Endothelial cell of umbilical vein (primary cell): ENCODE data around the gene ZNF821. TPM values are rescaled to one million over a fixed set of nuclear protein-coding genes. Genes with fewer than 3 reads are reported as not detected.

ENCODE experiments used
- BruUV-seq: library from RNA; stranded (reverse); fragments of 400-500 nt; replicated peaks from 2 replicates; lab custom pipeline; 2021; lab: Mats Ljungman, UMichigan
- CTCF ChIA-PET: fragments of 300-600, 350-600 bp; sonication (Branson Sonifier 250); formaldehyde crosslinking; loops from one replicate; lab custom pipeline; 2021; ENCODE audit warnings: antibody characterized with exemption, inconsistent platforms; lab: Charles Lee
- POLR2A ChIA-PET: fragments of 300-600, 350-600 bp; sonication (Branson Sonifier 250); formaldehyde crosslinking; loops from one replicate; lab custom pipeline; 2021; ENCODE audit warnings: antibody characterized with exemption, inconsistent platforms; lab: Charles Lee
- DNase-seq: peaks from one replicate; pipeline ENCODE4 v3.0.0-alpha.2; 2011; ENCODE audit warnings: low read depth, low spot score
- FAIRE-seq: peaks from 2 replicates; lab custom pipeline; 2011; peaks lifted over from hg19 to GRCh38; lab: Jason Lieb, UNC
- H2AFZ ChIP-seq: 2 replicates; pipeline ENCODE4 v1.6.0; 2012; ENCODE audit warnings: low read depth, low read length, control low read depth, inconsistent platforms
- H3K27ac ChIP-seq: 2 replicates; pipeline ENCODE4 v1.5.1; 2011; ENCODE audit warnings: low read depth, mild to moderate bottlenecking, control low read depth, low read length, moderate library complexity; ENCODE audit not compliant: insufficient read depth
- H3K27me3 ChIP-seq, 2 experiments: 2 replicates each; pipeline versions ENCODE4 v1.6.0 to v1.6.1; 2011; ENCODE audit warnings: low read length in 2 of 2, mixed read lengths in 1 of 2; ENCODE audit not compliant: control insufficient read depth in 2 of 2, insufficient read depth in 2 of 2
- H3K36me3 ChIP-seq, 2 experiments: 2 replicates in 1 of 2; 3 replicates in 1 of 2; pipeline ENCODE4 v1.5.1; 2011; ENCODE audit warnings: low read length in 2 of 2, mild to moderate bottlenecking in 1 of 2, moderate library complexity in 1 of 2; ENCODE audit not compliant: control insufficient read depth in 2 of 2, insufficient read depth in 2 of 2; ENCODE audit errors: extremely low read depth in 1 of 2
- H3K4me1 ChIP-seq: 3 replicates; pipeline ENCODE4 v1.5.1; 2011; ENCODE audit warnings: mild to moderate bottlenecking, low read length; ENCODE audit not compliant: control insufficient read depth, insufficient read depth; ENCODE audit errors: extremely low read depth
- H3K4me2 ChIP-seq: 2 replicates; pipeline ENCODE4 v1.6.1; 2011; ENCODE audit warnings: low read length, control low read depth, mixed read lengths; ENCODE audit not compliant: insufficient read depth
- H3K4me3 ChIP-seq, 3 experiments: fragments of 200-600 bp in 1 of 3; sonication (generic), shearing (Covaris generic) in 1 of 3; replicated peaks in 1 of 3; 2 replicates each; pipeline ENCODE4 v1.5.1; 2011 to 2016; ENCODE audit warnings: control low read depth in 3 of 3, low read length in 3 of 3, mild to moderate bottlenecking in 2 of 3, inconsistent platforms in 1 of 3, low read depth in 1 of 3, moderate library complexity in 1 of 3; ENCODE audit not compliant: insufficient read depth in 1 of 3
- H3K79me2 ChIP-seq: 2 replicates; pipeline ENCODE4 v1.6.0; 2012; ENCODE audit warnings: low read length, inconsistent platforms; ENCODE audit not compliant: control insufficient read depth, insufficient read depth
- H3K9ac ChIP-seq: replicated peaks from 2 replicates; pipeline ENCODE3; 2011; ENCODE audit warnings: low read length, control low read depth; ENCODE audit not compliant: insufficient read depth; ENCODE audit errors: extremely low read depth
- H3K9me1 ChIP-seq: replicated peaks from 3 replicates; pipeline ENCODE4 v1.6.0; 2011; ENCODE audit warnings: mild to moderate bottlenecking, low read length; ENCODE audit not compliant: control insufficient read depth, insufficient read depth; ENCODE audit errors: extremely low read depth
- H3K9me3 ChIP-seq: replicated peaks from 2 replicates; pipeline ENCODE4 v1.5.1; 2012; ENCODE audit warnings: low read length, inconsistent platforms; ENCODE audit not compliant: control insufficient read depth, insufficient read depth
- H4K20me1 ChIP-seq: replicated peaks from 2 replicates; pipeline ENCODE3; 2011; ENCODE audit warnings: mild to moderate bottlenecking, low read length; ENCODE audit not compliant: control insufficient read depth, insufficient read depth; ENCODE audit errors: extremely low read depth
- CTCF ChIP-seq, 2 donors: IDR thresholded peaks; 1 replicate in 1 of 2; 2 replicates in 1 of 2; pipeline ENCODE4 v1.5.1; 2011; ENCODE audit warnings: low read length in 2 of 2, mild to moderate bottlenecking in 2 of 2, moderate library complexity in 2 of 2, control low read depth in 1 of 2, inconsistent platforms in 1 of 2, low read depth in 1 of 2; ENCODE audit not compliant: insufficient read depth in 1 of 2; ENCODE audit errors: extremely low read depth in 1 of 2
- EZH2 ChIP-seq: IDR thresholded peaks from 2 replicates; pipeline ENCODE4 v1.6.1; 2012; ENCODE audit warnings: borderline replicate concordance, low read depth, mild to moderate bottlenecking, moderate library complexity, low read length, inconsistent platforms; ENCODE audit not compliant: severe bottlenecking
- FOS ChIP-seq: IDR thresholded peaks from 2 replicates; pipeline ENCODE4 v1.6.1; 2011; ENCODE audit warnings: mild to moderate bottlenecking, low read length, moderate library complexity, borderline replicate concordance; ENCODE audit not compliant: insufficient read depth
- GATA2 ChIP-seq: IDR thresholded peaks from 2 replicates; pipeline ENCODE4 v1.7.0; 2011; ENCODE audit warnings: low read depth, mild to moderate bottlenecking, moderate library complexity, mixed read lengths, low read length; ENCODE audit not compliant: insufficient read length, insufficient read depth
- JUN ChIP-seq: IDR thresholded peaks from 2 replicates; pipeline ENCODE4 v1.6.1; 2011; ENCODE audit warnings: borderline replicate concordance, low read depth; ENCODE audit not compliant: insufficient read length, insufficient read depth
- MYC ChIP-seq: IDR thresholded peaks from one replicate; pipeline ENCODE4 v1.6.1; 2011; ENCODE audit warnings: mild to moderate bottlenecking, low read depth, low read length
- POLR2A ChIP-seq: IDR thresholded peaks from 2 replicates; pipeline ENCODE4 v1.6.1; 2012; ENCODE audit warnings: low read depth, mild to moderate bottlenecking, control low read depth, low read length
- POLR2AphosphoS5 ChIP-seq: IDR thresholded peaks from 2 replicates; pipeline ENCODE4 v1.6.1; 2012; ENCODE audit warnings: low read depth, mild to moderate bottlenecking, control low read depth, low read length, moderate library complexity; ENCODE audit not compliant: insufficient read depth
- dilution Hi-C: fragments of 300-500 bp; cut with MboI; formaldehyde crosslinking; loops from one replicate; pipeline ENCODE4 v1.15.0; 2019; ENCODE audit warnings: low sequenced_read_pairs; ENCODE audit not compliant: extremely low pct_ligation_motif_present
- intact Hi-C: fragments of 100-400 bp; cut with micrococcal nuclease; formaldehyde crosslinking; loops from one replicate; pipeline ENCODE4 v1.10.0; 2022
- polyA plus RNA-seq, 4 experiments: library from polyadenylated mRNA; depleted of rRNA in 3 of 4; stranded (reverse) in 3 of 4; unstranded in 1 of 4; fragments of >200 nt; gene quantifications; 2 replicates each; pipeline versions ENCODE4 v1.2.1 to v1.2.3, GENCODE V29; 2011 to 2012; ENCODE audit warnings: missing spikeins in 1 of 4
- total RNA-seq: library from RNA; stranded (reverse); gene quantifications from 2 replicates; pipeline ENCODE4 v1.2.3, GENCODE V29; 2021
- TF ChIP-seq, protein P1 (sequence below): IDR thresholded peaks from 2 replicates; pipeline ENCODE4 v1.6.1; 2011; ENCODE audit not compliant: insufficient read depth, insufficient read length

ZNF821 gene
- total and polyA plus RNA-seq, 2 donors (not counting 3 experiments of a cell fraction or from before 2014, with no cell fraction given), result 7.3 to 8.1 TPM

DNA sequence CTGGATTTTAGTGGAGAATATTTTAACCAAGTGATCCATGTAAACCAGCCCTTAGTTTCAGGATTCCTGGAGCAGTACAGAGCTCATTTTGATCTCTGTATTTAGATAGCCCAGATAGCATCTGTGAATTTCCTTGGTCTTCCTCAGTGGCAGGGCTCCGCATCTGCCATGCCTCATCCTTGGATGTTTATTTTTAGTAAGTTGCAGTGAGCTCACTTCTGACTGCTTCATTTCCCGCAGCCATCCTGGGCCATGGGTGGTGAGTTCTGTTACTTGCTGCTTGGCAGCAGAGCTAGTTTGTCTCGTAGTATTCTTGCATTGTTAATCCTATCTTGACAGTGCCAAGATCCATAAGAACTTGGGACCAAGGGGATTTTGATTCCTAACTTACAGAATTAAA is 45.1 kb upstream of the ZNF821 start:
- H3K4me2 ChIP-seq, result peak overlapping the region; percentile 63
- peak overlapping the region; percentile 75 for H3K27ac ChIP-seq
- POLR2A ChIA-PET, result interaction anchor here (0.9 to 1.1 kb wide), 3 partner anchors 10 to 29 kb away, joined by 3 to 6 read pairs (median 3); no protein-coding TSS in a partner anchor
- peaks cover 42% of the 10 kb centered on the region for H3K79me2 ChIP-seq
- no peaks in the 10 kb centered on the region for H3K9me1 ChIP-seq
- no peaks in the 10 kb centered on the region for H3K9me3 ChIP-seq
- CTCF ChIA-PET, result interaction anchor here (0.6 to 4.6 kb wide), 9 partner anchors 10 to 318 kb away, joined by 3 to 27 read pairs (median 4); partner anchors contain the start of gene ZNF821
- no peaks in the 10 kb centered on the region for H3K27me3 ChIP-seq
- intact Hi-C loops (loop anchor here (1.0 to 10.0 kb wide), 3 partner anchors 14 to 166 kb away; partner anchors contain the start of genes DHX38 and TXNL4B), dilution Hi-C loops (no loop called here)
- H3K9ac ChIP-seq, result peak overlapping the region; percentile 25
- TF ChIP-seq EZH2 (no peak), GATA2 (peak; percentile 74), MYC (no peak)
- H3K4me1 ChIP-seq, result peaks cover 45% of the 10 kb centered on the region
- H4K20me1 ChIP-seq, result peaks cover 6% of the 10 kb centered on the region
- no peak overlapping the region for H2AFZ ChIP-seq
- H3K4me3 ChIP-seq, result no peak overlapping the region
- FAIRE-seq (peak; percentile 73), DNase-seq (peak; percentile 54)
- no TSS peak for BruUV-seq
- H3K36me3 ChIP-seq, result peaks cover 9 to 19% of the 10 kb centered on the region in 2 experiments

DNA sequence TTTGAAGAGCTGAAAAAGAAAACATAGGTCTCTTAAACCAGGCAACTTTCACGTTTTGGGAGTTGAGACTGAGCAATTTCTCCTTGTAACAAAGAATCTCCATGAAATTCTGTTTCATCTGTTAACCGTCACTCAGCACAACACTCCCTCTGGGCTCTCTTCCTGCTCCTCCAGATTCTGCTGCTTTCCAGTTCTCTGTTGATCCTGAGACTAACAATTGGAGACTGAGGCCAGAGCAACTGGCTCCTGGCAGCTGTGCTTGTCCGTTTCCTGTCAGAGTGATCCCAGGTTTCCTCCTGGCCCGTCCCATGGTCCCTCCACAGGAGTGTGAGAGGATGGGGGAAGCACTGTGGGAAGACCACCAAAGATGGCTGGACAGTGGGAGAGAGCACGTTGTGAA is 43.8 kb upstream of the ZNF821 start:
- Histone ChIP-seq H3K27ac (peak overlapping the region; percentile 75), H3K4me3 (no peak overlapping the region), H2AFZ (no peak overlapping the region), H3K9me3 (no peaks in the 10 kb centered on the region), H3K36me3 (peaks cover 7 to 23% of the 10 kb centered on the region in 2 experiments), H3K9ac (peak overlapping the region; percentile 34), H3K9me1 (no peaks in the 10 kb centered on the region), H3K27me3 (no peaks in the 10 kb centered on the region), H3K79me2 (peaks cover 43% of the 10 kb centered on the region), H4K20me1 (peaks cover 6% of the 10 kb centered on the region), H3K4me2 (peak overlapping the region; percentile 63), H3K4me1 (peaks cover 55% of the 10 kb centered on the region)
- dilution Hi-C loops, result no loop called here
- TF ChIP-seq POLR2AphosphoS5 (no peak), EZH2 (no peak), JUN (no peak), POLR2A (no peak), GATA2 (no peak), FOS (no peak), CTCF (IDR thresholded peaks at IDR 0.05; ENCODE audit: extremely low read depth in 1 of 2, insufficient read depth in 1 of 2, low read depth in 1 of 2, low read length in 2 of 2) (no peak), MYC (no peak)
- TF ChIP-seq, protein P1, sequence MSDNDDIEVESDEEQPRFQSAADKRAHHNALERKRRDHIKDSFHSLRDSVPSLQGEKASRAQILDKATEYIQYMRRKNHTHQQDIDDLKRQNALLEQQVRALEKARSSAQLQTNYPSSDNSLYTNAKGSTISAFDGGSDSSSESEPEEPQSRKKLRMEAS, result no peak
- CTCF ChIA-PET, result interaction anchor here (1.1 to 4.6 kb wide), 2 partner anchors 34 to 45 kb away, joined by 5 to 27 read pairs; partner anchors contain the start of gene ZNF821
- BruUV-seq, result TSS peak; percentile 42
- POLR2A ChIA-PET, result no interaction called here
- FAIRE-seq, result peak; percentile 75
- intact Hi-C loops, result loop anchor here (1.0 to 10.0 kb wide), 5 partner anchors 13 to 167 kb away; partner anchors contain the start of genes DHODH, DHX38, IST1 and TXNL4B
- DNase-seq, result no peak
